Panc1 (cell line): ENCODE measurements around the gene SCAP. TPM values are rescaled to one million over a fixed set of nuclear protein-coding genes. Genes with fewer than 3 reads are reported as not detected.

Source experiments
- ATAC-seq: fragments of 200-7000 bp; cut with Tn5 transposase; 2 replicates; pipeline ENCODE4 v1.9.1; 2020; ENCODE audit warnings: mild to moderate bottlenecking, moderate library complexity
- BruUV-seq: library from RNA; stranded (reverse); fragments of 400-500 nt; replicated peaks from 2 replicates; lab custom pipeline; 2021; lab: Mats Ljungman, UMichigan
- CTCF ChIA-PET: fragments of 300-600 bp; sonication (Branson Sonifier 250); formaldehyde crosslinking; loops from one replicate; lab custom pipeline; 2022; ENCODE audit warnings: antibody characterized with exemption; lab: Charles Lee
- POLR2A ChIA-PET: fragments of 300-600 bp; sonication (Branson Sonifier 250); formaldehyde crosslinking; loops from one replicate; lab custom pipeline; 2022; ENCODE audit warnings: antibody characterized with exemption; lab: Charles Lee
- DNase-seq: peaks from one replicate; pipeline ENCODE4 v3.0.0-alpha.2; 2010; ENCODE audit warnings: low read depth, low spot score
- H3K27ac ChIP-seq: 2 replicates; pipeline ENCODE4 v1.5.1; 2011; ENCODE audit warnings: mild to moderate bottlenecking, low read length, inconsistent platforms
- H3K27me3 ChIP-seq: fragments of 200-500 bp; sonication (Bioruptor generic); 2 replicates; pipeline ENCODE4 v1.6.0; 2014; ENCODE audit warnings: low read length, inconsistent platforms; ENCODE audit not compliant: control insufficient read depth, insufficient read depth
- H3K36me3 ChIP-seq: fragments of 200-500 bp; sonication (Bioruptor generic); 2 replicates; pipeline ENCODE4 v1.5.1; 2014; ENCODE audit warnings: inconsistent platforms, mild to moderate bottlenecking, low read length, moderate library complexity; ENCODE audit not compliant: control insufficient read depth, insufficient read depth
- H3K4me1 ChIP-seq: 2 replicates; pipeline ENCODE4 v1.5.1; 2011; ENCODE audit warnings: inconsistent platforms, mild to moderate bottlenecking, low read length, moderate library complexity; ENCODE audit not compliant: control insufficient read depth, insufficient read depth
- H3K4me3 ChIP-seq, 2 experiments: 2 replicates each; pipeline ENCODE4 v1.5.1; 2011 to 2012; ENCODE audit warnings: low read depth in 2 of 2, low read length in 2 of 2, mild to moderate bottlenecking in 2 of 2, inconsistent platforms in 1 of 2, moderate library complexity in 1 of 2
- H3K9me3 ChIP-seq: fragments of 200-500 bp; sonication (Bioruptor generic); 2 replicates; pipeline ENCODE4 v1.5.1; 2014; ENCODE audit warnings: low read depth, mild to moderate bottlenecking, inconsistent platforms, low read length, moderate library complexity; ENCODE audit not compliant: control insufficient read depth, insufficient read depth
- POLR2AphosphoS5 ChIP-seq: IDR thresholded peaks from 2 replicates; pipeline ENCODE4 v1.6.1; 2012; ENCODE audit warnings: mild to moderate bottlenecking, low read depth, low read length, moderate library complexity
- SIN3A ChIP-seq: IDR thresholded peaks from 2 replicates; pipeline ENCODE4 v1.6.1; 2012; ENCODE audit warnings: low read depth, mild to moderate bottlenecking, low read length, moderate library complexity, borderline replicate concordance; ENCODE audit not compliant: insufficient read depth
- TCF7L2 ChIP-seq: IDR thresholded peaks from 2 replicates; pipeline ENCODE4 v1.6.1; 2011; ENCODE audit warnings: mild to moderate bottlenecking, low read depth, low read length, inconsistent platforms
- in situ Hi-C: cut with HindIII; loops from 2 replicates; pipeline ENCODE4 v1.10.0; 2016; ENCODE audit warnings: low sequenced_read_pairs, low pct_unique_long_range_greater_than_20kb
- intact Hi-C: fragments of 100-400 bp; cut with micrococcal nuclease; formaldehyde crosslinking; loops from one replicate; pipeline ENCODE4 v1.10.0; 2022; ENCODE audit not compliant: unreplicated experiment
- total RNA-seq: library from RNA; stranded (reverse); gene quantifications from one replicate; pipeline ENCODE4 v1.2.1, GENCODE V29; 2021; ENCODE audit not compliant: unreplicated experiment
- TF ChIP-seq, protein P1 (sequence below): fragments of 450-650 bp; IDR thresholded peaks from 2 replicates; pipeline ENCODE4 v1.5.1; 2017; ENCODE audit warnings: mild to moderate bottlenecking
- TF ChIP-seq, protein P2 (sequence below), 2 experiments: IDR thresholded peaks; 2 replicates each; pipeline ENCODE4 v1.6.1; 2011 to 2012; ENCODE audit warnings: low read depth in 2 of 2, control low read depth in 1 of 2, low read length in 1 of 2, mild to moderate bottlenecking in 1 of 2, moderate library complexity in 1 of 2; ENCODE audit not compliant: insufficient read depth in 1 of 2

SCAP gene
- total RNA-seq, 1 experiment from 2014 or later: 49.7 TPM

DNA sequence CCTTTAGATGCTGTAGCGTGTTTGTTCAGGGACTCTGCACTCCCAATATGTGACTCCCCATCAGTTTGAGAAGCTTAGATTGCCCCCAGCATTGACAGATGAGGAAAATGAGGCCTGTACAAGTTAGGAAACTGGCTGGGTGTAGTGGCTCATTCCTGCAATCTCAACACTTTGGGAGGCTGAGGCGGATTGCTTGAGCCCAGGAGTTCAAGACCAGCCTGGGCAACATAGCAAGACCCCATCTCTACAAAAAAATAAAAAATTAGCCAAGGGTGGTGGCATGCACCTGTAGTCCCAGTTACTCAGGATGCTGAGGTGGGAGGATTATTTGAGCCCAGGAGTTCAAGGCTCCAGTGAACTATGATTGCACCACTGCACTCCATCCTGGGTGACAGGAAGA lies 108.9 kb downstream of the SCAP start:
- no peak for DNase-seq
- no peak for ATAC-seq
- CTCF ChIA-PET: no interaction called here
- intact Hi-C loops (no loop called here), in situ Hi-C loops (no loop called here)
- POLR2A ChIA-PET: no interaction called here
- TF ChIP-seq SIN3A: no peak
- TF ChIP-seq, protein P1, sequence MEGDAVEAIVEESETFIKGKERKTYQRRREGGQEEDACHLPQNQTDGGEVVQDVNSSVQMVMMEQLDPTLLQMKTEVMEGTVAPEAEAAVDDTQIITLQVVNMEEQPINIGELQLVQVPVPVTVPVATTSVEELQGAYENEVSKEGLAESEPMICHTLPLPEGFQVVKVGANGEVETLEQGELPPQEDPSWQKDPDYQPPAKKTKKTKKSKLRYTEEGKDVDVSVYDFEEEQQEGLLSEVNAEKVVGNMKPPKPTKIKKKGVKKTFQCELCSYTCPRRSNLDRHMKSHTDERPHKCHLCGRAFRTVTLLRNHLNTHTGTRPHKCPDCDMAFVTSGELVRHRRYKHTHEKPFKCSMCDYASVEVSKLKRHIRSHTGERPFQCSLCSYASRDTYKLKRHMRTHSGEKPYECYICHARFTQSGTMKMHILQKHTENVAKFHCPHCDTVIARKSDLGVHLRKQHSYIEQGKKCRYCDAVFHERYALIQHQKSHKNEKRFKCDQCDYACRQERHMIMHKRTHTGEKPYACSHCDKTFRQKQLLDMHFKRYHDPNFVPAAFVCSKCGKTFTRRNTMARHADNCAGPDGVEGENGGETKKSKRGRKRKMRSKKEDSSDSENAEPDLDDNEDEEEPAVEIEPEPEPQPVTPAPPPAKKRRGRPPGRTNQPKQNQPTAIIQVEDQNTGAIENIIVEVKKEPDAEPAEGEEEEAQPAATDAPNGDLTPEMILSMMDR: no peak
- H3K27ac ChIP-seq: no peak overlapping the region
- no peaks in the 10 kb centered on the region for H3K4me1 ChIP-seq
- H3K36me3 ChIP-seq: no peaks in the 10 kb centered on the region
- BruUV-seq: no TSS peak
- H3K4me3 ChIP-seq: no peak overlapping the region
- H3K9me3 ChIP-seq: no peaks in the 10 kb centered on the region
- no peaks in the 10 kb centered on the region for H3K27me3 ChIP-seq

DNA sequence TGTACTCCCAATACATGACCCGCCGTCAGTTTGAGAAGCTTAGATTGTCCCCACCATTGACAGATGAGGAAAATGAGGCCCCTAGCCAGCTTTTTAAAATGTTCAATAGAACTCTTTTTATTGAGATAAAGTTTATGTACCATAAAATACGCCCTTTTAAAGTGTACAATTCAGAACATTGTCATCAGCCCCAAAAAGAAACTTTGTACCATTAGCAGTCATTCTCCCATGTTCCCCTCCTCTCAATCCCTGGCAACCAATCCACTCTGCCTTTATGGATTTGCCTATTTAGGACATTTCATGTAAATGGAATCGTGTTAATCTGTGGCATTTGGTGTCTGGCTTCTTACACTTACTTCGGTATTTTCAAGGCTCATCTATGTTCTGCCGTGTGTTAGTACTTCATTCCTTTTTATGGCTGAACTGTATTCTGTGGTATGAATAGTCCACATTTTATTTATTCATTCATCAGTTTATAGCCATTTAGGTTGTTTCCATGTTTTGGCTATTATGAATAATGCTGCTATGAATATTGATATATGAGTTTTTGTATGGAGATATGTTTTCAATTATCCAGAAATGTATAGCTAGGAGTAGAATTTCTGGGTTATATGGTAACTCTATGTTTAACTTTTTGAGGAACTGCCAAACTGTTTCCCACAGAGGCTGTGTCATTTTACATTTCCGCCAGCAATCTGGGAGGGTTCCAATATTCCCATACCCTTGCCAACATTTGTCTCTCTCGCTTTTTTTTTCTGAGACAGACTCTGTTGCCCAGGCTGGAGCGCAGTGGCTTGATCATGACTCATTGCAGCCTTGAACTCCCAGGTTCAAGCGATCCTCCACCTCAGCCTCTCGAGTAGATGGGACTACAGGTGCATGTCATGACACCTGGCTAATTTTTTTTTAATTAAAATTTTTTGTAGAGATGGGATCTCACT lies 110.3 kb downstream of the SCAP start:
- H3K4me1 ChIP-seq: no peaks in the 10 kb centered on the region
- POLR2A ChIA-PET: no interaction called here
- H3K27me3 ChIP-seq: no peaks in the 10 kb centered on the region

More for the DNA sequence above, 110.3 kb downstream of the SCAP start:
- no TSS peak for BruUV-seq
- TF ChIP-seq, protein P2, sequence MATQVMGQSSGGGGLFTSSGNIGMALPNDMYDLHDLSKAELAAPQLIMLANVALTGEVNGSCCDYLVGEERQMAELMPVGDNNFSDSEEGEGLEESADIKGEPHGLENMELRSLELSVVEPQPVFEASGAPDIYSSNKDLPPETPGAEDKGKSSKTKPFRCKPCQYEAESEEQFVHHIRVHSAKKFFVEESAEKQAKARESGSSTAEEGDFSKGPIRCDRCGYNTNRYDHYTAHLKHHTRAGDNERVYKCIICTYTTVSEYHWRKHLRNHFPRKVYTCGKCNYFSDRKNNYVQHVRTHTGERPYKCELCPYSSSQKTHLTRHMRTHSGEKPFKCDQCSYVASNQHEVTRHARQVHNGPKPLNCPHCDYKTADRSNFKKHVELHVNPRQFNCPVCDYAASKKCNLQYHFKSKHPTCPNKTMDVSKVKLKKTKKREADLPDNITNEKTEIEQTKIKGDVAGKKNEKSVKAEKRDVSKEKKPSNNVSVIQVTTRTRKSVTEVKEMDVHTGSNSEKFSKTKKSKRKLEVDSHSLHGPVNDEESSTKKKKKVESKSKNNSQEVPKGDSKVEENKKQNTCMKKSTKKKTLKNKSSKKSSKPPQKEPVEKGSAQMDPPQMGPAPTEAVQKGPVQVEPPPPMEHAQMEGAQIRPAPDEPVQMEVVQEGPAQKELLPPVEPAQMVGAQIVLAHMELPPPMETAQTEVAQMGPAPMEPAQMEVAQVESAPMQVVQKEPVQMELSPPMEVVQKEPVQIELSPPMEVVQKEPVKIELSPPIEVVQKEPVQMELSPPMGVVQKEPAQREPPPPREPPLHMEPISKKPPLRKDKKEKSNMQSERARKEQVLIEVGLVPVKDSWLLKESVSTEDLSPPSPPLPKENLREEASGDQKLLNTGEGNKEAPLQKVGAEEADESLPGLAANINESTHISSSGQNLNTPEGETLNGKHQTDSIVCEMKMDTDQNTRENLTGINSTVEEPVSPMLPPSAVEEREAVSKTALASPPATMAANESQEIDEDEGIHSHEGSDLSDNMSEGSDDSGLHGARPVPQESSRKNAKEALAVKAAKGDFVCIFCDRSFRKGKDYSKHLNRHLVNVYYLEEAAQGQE (IDR thresholded peaks at IDR 0.05; ENCODE audit: insufficient read depth in 1 of 2, low read depth in 2 of 2, low read length in 1 of 2): no peak
- no peak for TF ChIP-seq SIN3A
- no peak for TF ChIP-seq POLR2AphosphoS5
- no peak for TF ChIP-seq TCF7L2
- TF ChIP-seq, protein P1: no peak
- intact Hi-C loops (no loop called here), in situ Hi-C loops (no loop called here)
- ATAC-seq (no peak), DNase-seq (no peak)
- H3K27ac ChIP-seq: no peak overlapping the region
- H3K36me3 ChIP-seq: no peaks in the 10 kb centered on the region
- CTCF ChIA-PET: no interaction called here
- H3K9me3 ChIP-seq: no peaks in the 10 kb centered on the region
- H3K4me3 ChIP-seq: no peak overlapping the region

Other genes starting within 250 kb of the SCAP start
- 8.9 TPM for gene KIF9, start 193.1 kb downstream of the SCAP start, total RNA-seq
- 35.4 TPM for gene KLHL18, start 193.0 kb downstream of the SCAP start, total RNA-seq
- gene PTPN23, start 94.9 kb downstream of the SCAP start, total RNA-seq: 35.7 TPM
- gene ELP6, start 37.8 kb upstream of the SCAP start, total RNA-seq: 26.9 TPM
- gene CSPG5, start 102.9 kb upstream of the SCAP start, total RNA-seq: 3.2 TPM